ENCODE data around the gene TSPO2. TPM values are rescaled to one million over a fixed set of nuclear protein-coding genes. Genes with fewer than 3 reads are reported as not detected.

Gene TSPO2
- total and polyA plus RNA-seq, 2 of the 8 experiments (the other 6 are each of a cell fraction or from before 2014, with no cell fraction given) = not detected

DNA sequence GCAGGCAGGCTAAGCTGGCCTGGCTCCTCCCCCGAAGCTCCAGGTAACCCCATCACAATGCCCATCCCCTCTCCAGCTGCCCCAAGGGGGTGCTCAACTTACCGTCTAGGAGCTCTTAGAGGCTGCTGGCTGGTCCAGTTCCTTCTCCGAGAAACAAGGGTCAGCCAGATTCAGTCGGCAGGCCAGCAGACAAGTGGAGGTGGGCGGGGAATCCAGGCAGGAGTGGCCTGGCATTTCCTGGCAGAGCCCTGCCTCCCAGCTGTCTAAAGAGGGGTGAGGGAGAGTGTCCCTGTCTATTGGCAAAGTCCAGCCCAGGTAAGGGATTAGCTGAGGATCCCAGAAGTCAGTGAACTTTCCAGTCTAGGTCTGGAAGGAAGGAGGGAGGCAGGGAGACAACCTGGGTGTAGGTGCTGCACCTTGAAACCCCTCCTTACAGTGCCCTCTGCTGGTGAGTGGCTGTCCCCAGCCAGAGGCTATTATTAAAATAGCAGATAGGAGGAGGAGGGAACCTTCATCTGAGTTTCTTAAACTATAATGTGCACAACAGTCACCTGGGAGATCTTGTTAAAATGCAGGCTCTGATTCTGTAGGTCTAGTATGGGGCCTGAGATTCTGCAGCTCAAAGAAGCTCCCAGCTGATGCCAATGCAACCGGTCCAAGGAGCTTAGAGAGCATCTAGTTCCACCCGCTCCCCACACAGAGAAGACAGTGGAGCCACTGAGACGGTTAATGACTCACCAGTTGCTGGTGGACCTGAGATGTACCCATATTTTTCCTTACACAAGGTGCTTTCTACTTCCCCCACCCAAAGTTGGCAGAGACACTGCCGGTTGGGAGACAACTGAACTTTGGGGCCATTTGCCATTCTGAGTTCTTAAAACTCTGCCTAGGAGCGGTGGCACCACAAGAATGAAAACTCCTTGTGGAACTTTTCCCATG, 2.9 kb upstream of the TSPO2 start, which contains the start of gene UNC5CL:
Gene UNC5CL (minus strand): TSS at position 162 of the 939 bp plus-strand sequence. CDS start 4,147 bp downstream, outside the sequence.
- Histone ChIP-seq H2BK5ac (ENCODE audit: low read depth, low read length) (no peak within 1 kb of the TSS), H3K79me2 (ENCODE audit: control insufficient read depth in 1 of 2, insufficient read depth in 2 of 2, low read length in 2 of 2) (no peaks in the 10 kb centered on the region), H3K4ac (replicated peaks; ENCODE audit: insufficient read length, low read depth, low read length) (no peak within 1 kb of the TSS), H2AFZ (ENCODE audit: low read length) (peak within 1 kb of the TSS; percentile 48; the same call in 1 of the 2 replicates), H3K14ac (ENCODE audit: insufficient read length) (no peak within 1 kb of the TSS), H3K36me3 (ENCODE audit: control insufficient read depth in 2 of 4, insufficient read depth in 4 of 4, low read length in 3 of 4) (no peaks in the 10 kb centered on the region), H3K9ac (replicated peaks in 1 of 4; ENCODE audit: extremely low read depth in 1 of 4, low read depth in 3 of 4, low read length in 3 of 4) (no peak within 1 kb of the TSS; a peak in 1 of 7 replicates), H2BK120ac (replicated peaks; ENCODE audit: low read depth, low read length) (no peak within 1 kb of the TSS), H4K20me1 (replicated peaks in 1 of 2; ENCODE audit: control insufficient read depth in 1 of 2, insufficient read depth in 2 of 2, low read length in 2 of 2) (no peaks in the 10 kb centered on the region), H3K27ac (ENCODE audit: low read depth, low read length) (no peak within 1 kb of the TSS), H2BK20ac (ENCODE audit: low read length) (no peak within 1 kb of the TSS), H4K5ac (ENCODE audit: insufficient read length, low read depth, low read length) (no peak within 1 kb of the TSS), H3K79me1 (ENCODE audit: low read depth, low read length) (no peaks in the 10 kb centered on the region), H3K18ac (ENCODE audit: extremely low read depth, low read length) (peak within 1 kb of the TSS; percentile 9), H4K91ac (replicated peaks; ENCODE audit: insufficient read length, low read length) (no peak within 1 kb of the TSS), H3K9me3 (ENCODE audit: insufficient read depth in 2 of 2, low read depth in 1 of 2, low read length in 1 of 2) (no peaks in the 10 kb centered on the region), H3K4me3 (ENCODE audit: extremely low read depth in 1 of 4, insufficient read depth in 2 of 4, low read depth in 3 of 4, low read length in 4 of 4) (no peak within 1 kb of the TSS), H3K23ac (ENCODE audit: insufficient read length) (no peak within 1 kb of the TSS), H3K4me2 (ENCODE audit: insufficient read depth in 1 of 2, low read depth in 2 of 2, low read length in 2 of 2) (no peak within 1 kb of the TSS; a peak in 1 of 4 replicates), H3K27me3 (replicated peaks in 1 of 4; ENCODE audit: control insufficient read depth in 3 of 4, extremely low read depth in 1 of 4, insufficient read depth in 3 of 4, low read length in 3 of 4) (no peaks in the 10 kb centered on the region), H3K4me1 (replicated peaks in 1 of 4; ENCODE audit: control insufficient read depth in 3 of 4, insufficient read depth in 4 of 4, low read length in 3 of 4) (peaks cover 0 to 4% (median 3%) of the 10 kb centered on the region in 4 experiments; a peak in 6 of 7 replicates), H3K23me2 (ENCODE audit: low read depth, low read length) (no peaks in the 10 kb centered on the region), H4K8ac (ENCODE audit: extremely low read depth, insufficient read depth, low read length) (no peak within 1 kb of the TSS), H3K56ac (replicated peaks; ENCODE audit: insufficient read length, low read depth, low read length) (no peak within 1 kb of the TSS), H2BK12ac (ENCODE audit: low read depth, low read length) (no peak within 1 kb of the TSS), H2AK5ac (ENCODE audit: low read depth, low read length) (no peak within 1 kb of the TSS; the same call in 1 of the 2 replicates), H2BK15ac (ENCODE audit: low read length) (peak within 1 kb of the TSS; percentile 49; the same call in 1 of the 2 replicates)
- peak; percentile 74 for FAIRE-seq
- ChIA-PET POLR2A (ENCODE audit: partially characterized antibody) (interaction anchor here (1.0 to 1.6 kb wide), 3 partner anchors 10 to 42 kb away, joined by 3 to 5 read pairs (median 4); no protein-coding TSS in a partner anchor), CTCF (ENCODE audit: partially characterized antibody) (interaction anchor here (0.7 to 6.0 kb wide), 43 partner anchors 7 to 661 kb away, joined by 3 to 80 read pairs (median 4); partner anchors contain the start of gene APOBEC2)
- DNase-seq (ENCODE audit: low read depth in 1 of 2, low spot score in 2 of 2) = peak in 1 of 2 experiments; percentile 84
- TF ChIP-seq, protein P1, sequence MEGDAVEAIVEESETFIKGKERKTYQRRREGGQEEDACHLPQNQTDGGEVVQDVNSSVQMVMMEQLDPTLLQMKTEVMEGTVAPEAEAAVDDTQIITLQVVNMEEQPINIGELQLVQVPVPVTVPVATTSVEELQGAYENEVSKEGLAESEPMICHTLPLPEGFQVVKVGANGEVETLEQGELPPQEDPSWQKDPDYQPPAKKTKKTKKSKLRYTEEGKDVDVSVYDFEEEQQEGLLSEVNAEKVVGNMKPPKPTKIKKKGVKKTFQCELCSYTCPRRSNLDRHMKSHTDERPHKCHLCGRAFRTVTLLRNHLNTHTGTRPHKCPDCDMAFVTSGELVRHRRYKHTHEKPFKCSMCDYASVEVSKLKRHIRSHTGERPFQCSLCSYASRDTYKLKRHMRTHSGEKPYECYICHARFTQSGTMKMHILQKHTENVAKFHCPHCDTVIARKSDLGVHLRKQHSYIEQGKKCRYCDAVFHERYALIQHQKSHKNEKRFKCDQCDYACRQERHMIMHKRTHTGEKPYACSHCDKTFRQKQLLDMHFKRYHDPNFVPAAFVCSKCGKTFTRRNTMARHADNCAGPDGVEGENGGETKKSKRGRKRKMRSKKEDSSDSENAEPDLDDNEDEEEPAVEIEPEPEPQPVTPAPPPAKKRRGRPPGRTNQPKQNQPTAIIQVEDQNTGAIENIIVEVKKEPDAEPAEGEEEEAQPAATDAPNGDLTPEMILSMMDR (IDR thresholded peaks at IDR 0.05; ENCODE audit: control extremely low read depth in 1 of 3, insufficient read depth in 1 of 3, low read depth in 1 of 3, low read length in 3 of 3) = peak; percentile 83 to 89 (median 85)
- TF ChIP-seq RAD21 (IDR thresholded peaks at IDR 0.05 in 1 of 2, conservative IDR thresholded peaks at IDR 0.05 in 1 of 2; ENCODE audit: low read depth in 2 of 2, low read length in 2 of 2) (peak; percentile 76 to 80), TEAD4 (IDR thresholded peaks at IDR 0.05; ENCODE audit: low read depth, low read length) (no peak), BACH1 (IDR thresholded peaks at IDR 0.05; ENCODE audit: low read length) (no peak), CBX5 (IDR thresholded peaks at IDR 0.05; ENCODE audit: low read depth, low read length) (no peak)
- WGBS, 2 experiments (ENCODE audit: extremely low coverage in 1 of 2, insufficient coverage in 1 of 2, insufficient read length in 1 of 2, insufficient replicate concordance in 2 of 2, low coverage in 1 of 2, low lambda C conversion rate in 2 of 2, missing lambda C conversion rate in 1 of 2) = 81% methylated on average over 10 of the region's 10 CpGs; no CpG with 5 or more reads in 1 of the 2 experiments

All from H1 (cell line).